Measurements from ENCODE around the gene WWC1. TPM values are rescaled to one million over a fixed set of nuclear protein-coding genes. Genes with fewer than 3 reads are reported as not detected.

Gene WWC1
- total RNA-seq, 1 experiment from 2014 or later, result 52.6 TPM

GRCh38 chr5:168317521-168318147, 26.2 kb downstream of the WWC1 start:
- ChIA-PET CTCF (no interaction called here), RAD21 (ENCODE audit: low non-redundant PET in 1 of 2, low total read pairs in 2 of 2, uncharacterized antibody in 2 of 2, unreplicated experiment in 2 of 2) (interaction anchor here in 1 of 2 experiments (1.0 kb wide), 1 partner anchor 22 kb away, joined by 3 read pairs; no protein-coding TSS in a partner anchor), POLR2A (interaction anchor here (0.9 to 1.6 kb wide), 2 partner anchors 15 to 23 kb away, joined by 4 read pairs; no protein-coding TSS in a partner anchor)
- peak overlapping the region in 1 of 2 experiments; percentile 22; a peak in 2 of 4 replicates for H3K4me3 ChIP-seq (replicated peaks in 1 of 2; ENCODE audit: low read depth in 1 of 2, low read length in 2 of 2)
- H3K27ac ChIP-seq (ENCODE audit: low read depth, low read length), result peak overlapping the region; percentile 6; the same call in 1 of the 2 replicates
- H3K9me3 ChIP-seq (ENCODE audit: control insufficient read depth in 1 of 2, insufficient read depth in 1 of 2, low read depth in 1 of 2, low read length in 2 of 2), result no peaks in the 10 kb centered on the region
- no peaks in the 10 kb centered on the region for H3K9me2 ChIP-seq (ENCODE audit: insufficient read depth)
- peaks cover 52 to 73% of the 10 kb centered on the region in 2 experiments for H3K4me1 ChIP-seq (ENCODE audit: control insufficient read depth in 1 of 2, insufficient read depth in 2 of 2, low read length in 2 of 2)
- peak overlapping the region; percentile 48 for H3K9ac ChIP-seq (ENCODE audit: low read length)
- H3K4me2 ChIP-seq (ENCODE audit: low read length), result peak overlapping the region; percentile 80
- peaks cover 89% of the 10 kb centered on the region for H3K79me2 ChIP-seq (ENCODE audit: insufficient read depth, low read length)
- no peaks in the 10 kb centered on the region for H3K27me3 ChIP-seq (ENCODE audit: insufficient read depth, low read length)
- H2AFZ ChIP-seq (ENCODE audit: low read depth, low read length, poor library complexity, severe bottlenecking), result no peak overlapping the region
- DNase-seq (ENCODE audit: low read depth, low spot score) (peak; percentile 82), ATAC-seq (peak; percentile 48)
- no peaks in the 10 kb centered on the region; the same call in 1 of the 2 replicates for H4K20me1 ChIP-seq (ENCODE audit: insufficient read depth)
- TF ChIP-seq JUND (IDR thresholded peaks at IDR 0.05), result peak; percentile 66
- no peak for TF ChIP-seq TCF7L2 (IDR thresholded peaks at IDR 0.05; ENCODE audit: borderline replicate concordance, extremely low read depth, insufficient read depth, insufficient read length)
- TF ChIP-seq SP1 (IDR thresholded peaks at IDR 0.05; ENCODE audit: low read depth), result peak; percentile 60
- peak; percentile 35 for TF ChIP-seq FOSL1 (IDR thresholded peaks at IDR 0.05; ENCODE audit: low read depth)
- TF ChIP-seq CBX3 (IDR thresholded peaks at IDR 0.05; ENCODE audit: low read depth), result peak; percentile 55; the same call in 1 of the 2 replicates
- no peak for TF ChIP-seq SIN3A (IDR thresholded peaks at IDR 0.05; ENCODE audit: low read depth)
- TF ChIP-seq, protein P1, sequence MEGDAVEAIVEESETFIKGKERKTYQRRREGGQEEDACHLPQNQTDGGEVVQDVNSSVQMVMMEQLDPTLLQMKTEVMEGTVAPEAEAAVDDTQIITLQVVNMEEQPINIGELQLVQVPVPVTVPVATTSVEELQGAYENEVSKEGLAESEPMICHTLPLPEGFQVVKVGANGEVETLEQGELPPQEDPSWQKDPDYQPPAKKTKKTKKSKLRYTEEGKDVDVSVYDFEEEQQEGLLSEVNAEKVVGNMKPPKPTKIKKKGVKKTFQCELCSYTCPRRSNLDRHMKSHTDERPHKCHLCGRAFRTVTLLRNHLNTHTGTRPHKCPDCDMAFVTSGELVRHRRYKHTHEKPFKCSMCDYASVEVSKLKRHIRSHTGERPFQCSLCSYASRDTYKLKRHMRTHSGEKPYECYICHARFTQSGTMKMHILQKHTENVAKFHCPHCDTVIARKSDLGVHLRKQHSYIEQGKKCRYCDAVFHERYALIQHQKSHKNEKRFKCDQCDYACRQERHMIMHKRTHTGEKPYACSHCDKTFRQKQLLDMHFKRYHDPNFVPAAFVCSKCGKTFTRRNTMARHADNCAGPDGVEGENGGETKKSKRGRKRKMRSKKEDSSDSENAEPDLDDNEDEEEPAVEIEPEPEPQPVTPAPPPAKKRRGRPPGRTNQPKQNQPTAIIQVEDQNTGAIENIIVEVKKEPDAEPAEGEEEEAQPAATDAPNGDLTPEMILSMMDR (IDR thresholded peaks at IDR 0.05 in 2 of 3, conservative IDR thresholded peaks at IDR 0.05 in 1 of 3; ENCODE audit: borderline replicate concordance in 1 of 3, insufficient read depth in 1 of 3, low read depth in 2 of 3, low read length in 2 of 3), result no peak
- no peak for TF ChIP-seq ELF1 (IDR thresholded peaks at IDR 0.05; ENCODE audit: borderline replicate concordance, low read depth)
- TF ChIP-seq YY1 (IDR thresholded peaks at IDR 0.05; ENCODE audit: extremely low read depth, insufficient replicate concordance, low read depth, low read length), result no peak
- TF ChIP-seq EGR1 (IDR thresholded peaks at IDR 0.05; ENCODE audit: low read depth), result no peak
- no peak for TF ChIP-seq EZH2 (IDR thresholded peaks at IDR 0.05)
- peak; percentile 88 for TF ChIP-seq CEBPB (IDR thresholded peaks at IDR 0.05; ENCODE audit: low read depth)
- BruUV-seq (replicated peaks), result no TSS peak
- intact Hi-C loops (cut with micrococcal nuclease), result no loop called here
- no peaks in the 10 kb centered on the region for H3K36me3 ChIP-seq (ENCODE audit: control insufficient read depth in 1 of 2, insufficient read depth in 2 of 2, low read length in 2 of 2)
